Measurements from ENCODE around the gene EDNRA. TPM values are rescaled to one million over a fixed set of nuclear protein-coding genes. Genes with fewer than 3 reads are reported as not detected.

Gene EDNRA
- total RNA-seq, 1 donor from 2014 or later = 37.6 TPM

DNA sequence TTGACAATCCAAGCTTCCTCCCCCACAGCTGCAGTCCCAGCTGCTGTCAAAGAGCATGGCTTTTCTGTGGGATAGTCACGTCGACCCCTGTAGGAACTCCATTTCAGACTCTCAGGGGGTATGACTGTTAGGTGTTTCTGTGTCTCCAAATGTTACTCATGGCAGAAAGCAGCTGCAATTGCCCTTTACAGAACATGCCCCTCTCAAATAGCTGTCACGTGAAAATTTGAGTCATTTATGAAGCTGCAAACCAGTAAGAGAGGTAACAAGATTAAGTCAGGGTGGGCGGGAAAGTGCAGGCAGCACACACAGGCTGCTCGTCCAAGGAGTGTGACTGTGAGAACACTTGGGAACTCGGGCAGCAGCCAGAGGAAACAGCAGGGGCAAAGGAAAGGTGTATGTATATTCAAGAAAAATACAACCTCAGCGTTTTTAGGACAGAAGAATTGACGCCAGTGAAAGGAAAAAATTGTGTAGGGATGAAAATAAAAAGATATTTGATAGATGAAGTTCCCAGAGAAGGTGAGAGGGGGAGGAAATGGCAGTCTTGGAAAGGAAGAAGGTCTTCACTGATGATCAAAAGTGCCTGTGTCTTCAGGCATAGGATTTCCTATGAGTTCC lies 69.8 kb downstream of the EDNRA start:
- peaks cover 4% of the 10 kb centered on the region for H3K36me3 Mint-ChIP-seq

DNA sequence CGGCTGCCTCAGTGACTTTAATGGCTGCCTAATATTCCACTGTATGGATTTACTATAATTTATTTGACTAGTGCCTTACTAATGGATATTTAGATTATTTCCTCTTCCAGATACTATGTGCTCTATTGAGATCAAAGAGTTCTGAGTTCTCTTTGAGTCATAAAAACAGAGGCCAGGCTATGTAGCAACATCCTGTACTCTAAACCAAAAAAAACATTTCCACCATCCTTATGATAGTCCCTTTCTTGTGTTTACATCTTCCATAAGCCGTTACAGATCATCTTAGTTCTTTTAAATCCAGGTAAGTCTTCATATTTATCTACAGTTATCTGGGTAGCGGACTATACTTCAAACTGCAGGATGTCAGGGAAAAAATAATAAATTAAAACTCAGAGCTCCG lies 79.7 kb downstream of the EDNRA start:
- no peak for TF ChIP-seq CTCF (conservative IDR thresholded peaks at IDR 0.05)
- peaks cover 14% of the 10 kb centered on the region for H3K9me3 Mint-ChIP-seq
- no peaks in the 10 kb centered on the region for H3K36me3 Mint-ChIP-seq
- no peaks in the 10 kb centered on the region for H3K4me1 Mint-ChIP-seq (ENCODE audit: unreplicated experiment)
- H3K4me3 Mint-ChIP-seq = no peak overlapping the region
- DNase-seq (ENCODE audit: extremely low spot score, unreplicated experiment) = no peak
- H3K27ac Mint-ChIP-seq = no peak overlapping the region
- no peaks in the 10 kb centered on the region for H3K27me3 Mint-ChIP-seq

More for the DNA sequence above, 69.8 kb downstream of the EDNRA start:
- H3K27ac Mint-ChIP-seq = no peak overlapping the region
- H3K4me3 Mint-ChIP-seq = no peak overlapping the region
- no peaks in the 10 kb centered on the region for H3K27me3 Mint-ChIP-seq
- H3K4me1 Mint-ChIP-seq (ENCODE audit: unreplicated experiment) = peaks cover 5% of the 10 kb centered on the region
- no peak for TF ChIP-seq CTCF (conservative IDR thresholded peaks at IDR 0.05)
- no peaks in the 10 kb centered on the region for H3K9me3 Mint-ChIP-seq
- DNase-seq (ENCODE audit: extremely low spot score, unreplicated experiment) = no peak

DNA sequence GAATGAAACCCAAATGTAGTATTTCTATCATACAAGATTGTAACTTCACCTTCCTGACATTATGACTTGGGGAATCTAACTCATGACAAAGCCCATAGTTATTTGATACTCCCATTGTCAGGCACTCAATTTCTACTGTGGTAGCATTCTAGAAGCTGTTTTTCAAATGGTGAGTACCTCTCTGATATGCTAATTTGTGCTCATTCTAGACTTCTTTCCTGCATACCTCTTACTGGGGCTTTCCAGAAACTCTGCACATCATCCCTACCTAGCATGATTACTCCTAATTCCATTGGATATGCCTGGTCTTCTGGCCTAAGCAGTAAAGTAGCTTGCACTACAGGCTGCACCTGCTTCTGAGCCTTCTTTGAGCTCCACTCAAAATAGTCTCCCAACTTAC lies 85.9 kb downstream of the EDNRA start:
- no peak overlapping the region for H3K27ac Mint-ChIP-seq
- peaks cover 26% of the 10 kb centered on the region for H3K9me3 Mint-ChIP-seq
- DNase-seq (ENCODE audit: extremely low spot score, unreplicated experiment) = no peak
- no peaks in the 10 kb centered on the region for H3K4me1 Mint-ChIP-seq (ENCODE audit: unreplicated experiment)
- TF ChIP-seq CTCF (conservative IDR thresholded peaks at IDR 0.05) = no peak
- H3K27me3 Mint-ChIP-seq = no peaks in the 10 kb centered on the region
- no peaks in the 10 kb centered on the region for H3K36me3 Mint-ChIP-seq
- H3K4me3 Mint-ChIP-seq = no peak overlapping the region

GRCh38 chr4:147567276-147567675 lies 86.4 kb downstream of the EDNRA start:
- H3K27ac Mint-ChIP-seq = no peak overlapping the region
- TF ChIP-seq CTCF (conservative IDR thresholded peaks at IDR 0.05) = no peak
- no peaks in the 10 kb centered on the region for H3K36me3 Mint-ChIP-seq
- H3K4me1 Mint-ChIP-seq (ENCODE audit: unreplicated experiment) = no peaks in the 10 kb centered on the region
- peaks cover 26% of the 10 kb centered on the region for H3K9me3 Mint-ChIP-seq
- H3K27me3 Mint-ChIP-seq = no peaks in the 10 kb centered on the region
- no peak overlapping the region for H3K4me3 Mint-ChIP-seq
- no peak for DNase-seq (ENCODE audit: extremely low spot score, unreplicated experiment)

DNA sequence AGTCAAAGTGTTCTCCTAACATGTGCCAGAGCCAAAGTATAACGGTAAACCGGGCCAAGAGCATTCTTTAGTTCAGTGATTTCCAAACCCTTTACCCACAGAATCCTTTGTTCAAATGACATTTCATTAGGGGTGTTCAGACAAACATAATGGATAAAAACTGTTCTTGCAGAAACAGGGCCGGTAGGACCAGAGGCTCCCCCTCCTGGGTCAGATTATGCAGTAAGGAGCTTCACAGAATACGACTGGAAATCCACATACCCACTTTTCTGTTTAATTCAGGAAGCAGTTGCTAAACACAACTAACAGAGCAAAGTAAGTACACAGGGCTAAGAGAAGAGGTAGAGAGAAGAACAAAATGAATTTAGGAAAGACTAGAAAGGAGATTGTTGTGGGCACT lies 89.7 kb downstream of the EDNRA start:
- no peak for TF ChIP-seq CTCF (conservative IDR thresholded peaks at IDR 0.05)
- H3K27me3 Mint-ChIP-seq = no peaks in the 10 kb centered on the region
- DNase-seq (ENCODE audit: extremely low spot score, unreplicated experiment) = no peak
- H3K27ac Mint-ChIP-seq = no peak overlapping the region
- no peak overlapping the region for H3K4me3 Mint-ChIP-seq
- peaks cover 18% of the 10 kb centered on the region for H3K9me3 Mint-ChIP-seq
- H3K36me3 Mint-ChIP-seq = no peaks in the 10 kb centered on the region
- no peaks in the 10 kb centered on the region for H3K4me1 Mint-ChIP-seq (ENCODE audit: unreplicated experiment)
